HUDEP-2 (cell line): ENCODE results near the gene RANBP17.

Source experiments
- DNase-seq, 76 experiments: peaks; one replicate each; lab custom pipeline; 2025; ENCODE audit not compliant: unreplicated experiment in 76 of 76; lab: John Stamatoyannopoulos, UW

Gene RANBP17

GRCh38 chr5:171340491-171340890, 478.7 kb downstream of the RANBP17 start:
- no peak for DNase-seq

- DNase-seq: peak in 49 of 76 experiments; percentile 3 to 68 (median 28)
These were observed 480.7 kb downstream of the RANBP17 start for GRCh38 chr5:171342362-171343111.

GRCh38 chr5:171344936-171345608, 483.3 kb downstream of the RANBP17 start:
- DNase-seq: no peak
